Measurements from ENCODE around the gene ACADS.

Gene ACADS

DNA sequence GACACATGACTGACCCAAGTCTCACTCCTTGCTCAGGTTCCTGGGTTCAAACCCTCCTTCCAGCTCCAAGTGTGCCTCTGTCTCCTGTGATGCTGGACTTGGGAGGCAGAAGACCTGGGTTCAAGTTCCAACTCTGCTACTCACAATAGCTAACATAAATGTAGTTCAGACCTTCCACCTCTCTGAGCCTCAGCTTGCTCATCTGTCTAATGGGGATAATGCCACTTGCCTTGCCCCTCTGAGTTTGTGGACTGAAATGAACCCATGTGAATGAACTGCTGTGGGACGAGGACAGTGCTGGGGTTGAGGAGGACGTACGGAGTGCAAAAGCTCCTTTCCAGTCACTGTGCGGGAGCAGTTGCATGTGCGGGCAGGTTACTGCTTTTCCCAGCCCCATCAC, 40.9 kb downstream of the ACADS start:
- TF ChIP-seq ZNF274 (IDR thresholded peaks at IDR 0.05; ENCODE audit: low read depth, low read length) = no peak
- H3K4me3 ChIP-seq (ENCODE audit: low read length) = no peak overlapping the region

GRCh38 chr12:120767071-120768024, 41.7 kb downstream of the ACADS start:
- TF ChIP-seq ZNF274 (IDR thresholded peaks at IDR 0.05; ENCODE audit: low read depth, low read length) = no peak
- no peak overlapping the region for H3K4me3 ChIP-seq (ENCODE audit: low read length)

DNA sequence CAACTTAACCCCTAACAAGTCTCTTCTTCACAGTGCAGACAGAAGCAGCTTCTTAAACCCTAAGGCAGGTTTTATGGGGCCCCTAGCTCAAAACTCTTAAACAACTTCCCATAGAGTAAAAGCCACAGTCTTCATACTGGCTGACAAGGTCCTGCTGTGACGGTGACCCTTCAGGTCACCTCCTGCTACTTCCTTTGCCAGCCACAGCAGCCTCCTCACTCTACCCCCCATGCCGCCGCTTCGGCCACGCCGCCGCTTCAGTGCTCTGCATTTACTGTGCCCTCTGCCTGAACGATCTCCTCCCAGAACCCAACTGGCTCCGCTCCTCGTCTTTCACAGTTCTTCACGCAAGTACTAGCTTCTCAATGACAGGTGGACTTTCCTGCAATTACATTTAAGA, 45.5 kb downstream of the ACADS start:
- no peak for TF ChIP-seq ZNF274 (IDR thresholded peaks at IDR 0.05; ENCODE audit: low read depth, low read length)
- H3K4me3 ChIP-seq (ENCODE audit: low read length) = no peak overlapping the region

DNA sequence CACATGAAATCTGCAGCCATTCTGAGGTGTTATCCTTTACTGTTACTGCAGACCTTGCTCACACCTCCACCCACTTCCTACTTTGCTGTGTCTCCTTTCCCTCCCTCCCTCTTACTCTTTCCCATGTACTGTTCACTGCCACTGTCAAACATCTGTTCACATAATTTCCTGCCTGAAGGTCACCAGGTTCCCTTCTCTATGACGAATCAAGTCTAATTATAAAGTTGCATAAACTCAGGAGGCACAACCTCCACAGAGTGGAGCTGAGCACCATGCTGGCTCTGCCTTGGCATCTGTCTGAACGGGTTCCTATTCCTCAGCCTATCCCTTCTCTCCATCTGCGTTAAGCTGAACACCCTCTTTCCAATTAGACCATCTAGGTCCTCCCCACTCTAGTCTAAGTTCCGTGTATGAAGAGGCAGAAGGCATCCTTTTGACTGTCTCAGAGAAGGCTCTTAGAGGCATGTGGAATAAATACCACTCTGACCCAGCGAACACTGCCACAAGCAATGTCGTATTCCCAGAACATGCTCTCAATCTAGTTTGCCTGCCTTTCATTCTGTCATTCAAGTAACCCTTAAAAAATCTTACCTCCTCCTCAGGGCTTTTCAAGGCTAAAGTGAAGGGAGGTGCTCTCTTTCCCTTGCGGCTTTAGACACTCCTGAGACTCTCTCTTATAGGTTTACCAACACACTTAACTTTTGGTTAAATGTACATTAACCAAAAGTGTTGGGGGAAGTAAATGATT, 48.7 kb downstream of the ACADS start:
- TF ChIP-seq ZNF274 (IDR thresholded peaks at IDR 0.05; ENCODE audit: low read depth, low read length) = no peak
- no peak overlapping the region for H3K4me3 ChIP-seq (ENCODE audit: low read length)

- H3K4me3 ChIP-seq (ENCODE audit: low read length) = no peak overlapping the region
- TF ChIP-seq ZNF274 (IDR thresholded peaks at IDR 0.05; ENCODE audit: low read depth, low read length) = no peak
Measured at GRCh38 chr12:120775862-120776552, 50.4 kb downstream of the ACADS start.

GRCh38 chr12:120783197-120783596, 57.6 kb downstream of the ACADS start:
- no peak for TF ChIP-seq ZNF274 (IDR thresholded peaks at IDR 0.05; ENCODE audit: low read depth, low read length)
- H3K4me3 ChIP-seq (ENCODE audit: low read length) = no peak overlapping the region

DNA sequence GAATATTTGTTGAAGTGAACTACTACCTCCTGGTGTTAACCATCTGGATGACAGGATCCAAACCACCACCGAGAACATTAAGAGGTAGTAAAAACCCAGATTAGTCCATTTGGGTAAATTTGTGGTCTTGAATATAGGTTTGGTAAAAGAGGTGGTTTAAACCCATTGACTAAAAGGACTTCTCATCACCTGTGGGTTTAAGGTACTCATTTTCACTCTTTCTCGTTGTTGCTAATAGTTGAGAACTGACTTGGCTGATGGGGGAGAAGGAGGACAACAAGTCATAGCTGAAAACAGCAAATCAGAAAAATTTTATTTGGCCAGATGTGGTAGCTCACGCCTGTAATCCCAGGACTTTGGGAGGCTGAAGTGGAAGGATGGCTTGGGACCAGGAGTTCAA, 59.2 kb downstream of the ACADS start:
- H3K4me3 ChIP-seq (ENCODE audit: low read length) = no peak overlapping the region
- no peak for TF ChIP-seq ZNF274 (IDR thresholded peaks at IDR 0.05; ENCODE audit: low read depth, low read length)

DNA sequence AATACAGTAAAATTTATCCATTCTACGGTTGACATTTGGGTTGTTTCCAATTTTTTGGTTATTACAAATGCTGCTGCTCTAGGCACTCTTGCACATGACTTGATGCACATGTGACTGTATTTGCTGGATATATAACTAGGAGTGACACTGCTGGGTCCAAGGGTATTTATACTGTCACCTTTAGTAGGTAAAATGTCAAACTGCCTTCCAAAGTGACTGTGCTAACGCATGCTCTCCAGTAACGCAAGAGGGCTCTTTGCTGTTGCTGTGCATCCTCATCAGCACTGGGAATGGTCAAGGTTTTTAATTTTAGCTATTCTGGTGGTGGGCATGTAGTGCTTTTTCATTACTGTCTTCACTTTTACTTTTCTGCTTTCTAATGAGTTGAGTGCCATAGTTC, 62.3 kb downstream of the ACADS start:
- H3K4me3 ChIP-seq (ENCODE audit: low read length) = no peak overlapping the region
- TF ChIP-seq ZNF274 (IDR thresholded peaks at IDR 0.05; ENCODE audit: low read depth, low read length) = no peak
